MCF 10A (cell line): ENCODE results near the gene PKP4. TPM values are rescaled to one million over a fixed set of nuclear protein-coding genes. Genes with fewer than 3 reads are reported as not detected.

Source experiments
- BruUV-seq: library from RNA; stranded (reverse); fragments of 400-500 nt; replicated peaks from 2 replicates; lab custom pipeline; 2021; lab: Mats Ljungman, UMichigan
- CTCF ChIA-PET: fragments of 300-600 bp; sonication (Branson Sonifier 250); formaldehyde crosslinking; extraction: SDS; loops from one replicate; lab custom pipeline; 2021; ENCODE audit warnings: antibody characterized with exemption, inconsistent platforms; lab: Yijun Ruan, JAX
- POLR2A ChIA-PET: fragments of 300-600, 350-650 bp; sonication (Branson Sonifier 250); formaldehyde crosslinking; extraction: SDS; loops from one replicate; lab custom pipeline; 2020; ENCODE audit warnings: antibody characterized with exemption, inconsistent platforms; lab: Yijun Ruan, JAX
- DNase-seq: peaks from one replicate; pipeline ENCODE4 v3.0.0-alpha.2; 2018; ENCODE audit not compliant: unreplicated experiment
- H3K27ac Mint-ChIP-seq: one replicate; pipeline ENCODE4 v1.8.0; 2022; ENCODE audit warnings: mild to moderate bottlenecking, low read depth, mixed read lengths; ENCODE audit not compliant: unreplicated experiment
- H3K27me3 Mint-ChIP-seq: one replicate; pipeline ENCODE4 v1.8.0; 2022; ENCODE audit warnings: mixed read lengths; ENCODE audit not compliant: insufficient read depth, unreplicated experiment
- H3K36me3 Mint-ChIP-seq: one replicate; pipeline ENCODE4 v1.8.0; 2022; ENCODE audit warnings: mild to moderate bottlenecking, moderate library complexity, mixed read lengths; ENCODE audit not compliant: insufficient read depth, unreplicated experiment
- H3K4me1 Mint-ChIP-seq: one replicate; pipeline ENCODE4 v1.8.0; 2022; ENCODE audit warnings: mixed read lengths; ENCODE audit not compliant: insufficient read depth, unreplicated experiment
- H3K4me3 Mint-ChIP-seq: one replicate; pipeline ENCODE4 v1.8.0; 2022; ENCODE audit warnings: mild to moderate bottlenecking, moderate library complexity, mixed read lengths; ENCODE audit not compliant: unreplicated experiment
- H3K9me3 Mint-ChIP-seq: one replicate; pipeline ENCODE4 v1.8.0; 2022; ENCODE audit warnings: mixed read lengths; ENCODE audit not compliant: unreplicated experiment
- CTCF ChIP-seq: fragments of 200-600 bp; IDR thresholded peaks from one replicate; pipeline ENCODE4 v1.8.0; 2022; ENCODE audit warnings: antibody characterized with exemption, mild to moderate bottlenecking; ENCODE audit not compliant: unreplicated experiment
- intact Hi-C: fragments of 100-400 bp; cut with micrococcal nuclease; formaldehyde crosslinking; loops from 2 replicates; pipeline ENCODE4 v1.14.1; 2022
- total RNA-seq: library from RNA; stranded (reverse); gene quantifications from 2 replicates; pipeline ENCODE4 v1.2.3, GENCODE V29; 2022

PKP4 gene
- total RNA-seq, 1 experiment from 2014 or later: 63.7 TPM

GRCh38 chr2:158487419-158487818 lies 30.7 kb downstream of the PKP4 start:
- intact Hi-C loops: no loop called here
- H3K9me3 Mint-ChIP-seq: no peaks in the 10 kb centered on the region
- H3K4me1 Mint-ChIP-seq: peaks cover 47% of the 10 kb centered on the region
- DNase-seq: peak; percentile 34
- CTCF ChIA-PET: interaction anchor here (0.7 to 0.9 kb wide), 2 partner anchors 10 to 29 kb away, joined by 3 to 4 read pairs; no protein-coding TSS in a partner anchor
- H3K27ac Mint-ChIP-seq: peak overlapping the region; percentile 2
- H3K27me3 Mint-ChIP-seq: no peaks in the 10 kb centered on the region
- H3K36me3 Mint-ChIP-seq: peaks cover under 1% of the 10 kb centered on the region
- TF ChIP-seq CTCF: no peak
- H3K4me3 Mint-ChIP-seq: no peak overlapping the region
- no TSS peak for BruUV-seq
- POLR2A ChIA-PET: interaction anchor here (0.7 to 4.3 kb wide), 5 partner anchors 10 to 128 kb away, joined by 3 to 24 read pairs (median 7); partner anchors contain the start of genes CCDC148 and PKP4

- Mint-ChIP-seq H3K36me3 (no peaks in the 10 kb centered on the region), H3K27ac (peak overlapping the region; percentile 2), H3K4me1 (peaks cover 39% of the 10 kb centered on the region), H3K9me3 (no peaks in the 10 kb centered on the region), H3K4me3 (no peak overlapping the region), H3K27me3 (no peaks in the 10 kb centered on the region)
- TF ChIP-seq CTCF: no peak
- intact Hi-C loops: no loop called here
- BruUV-seq: no TSS peak
- CTCF ChIA-PET: interaction anchor here (0.6 to 1.5 kb wide), 3 partner anchors 10 to 31 kb away, joined by 3 to 5 read pairs (median 3); no protein-coding TSS in a partner anchor
- POLR2A ChIA-PET: interaction anchor here (0.6 to 4.3 kb wide), 6 partner anchors 9 to 146 kb away, joined by 3 to 24 read pairs (median 5); no protein-coding TSS in a partner anchor
- no peak for DNase-seq
Measured at GRCh38 chr2:158488442-158489216, 31.9 kb downstream of the PKP4 start.

GRCh38 chr2:158489366-158490112 lies 32.8 kb downstream of the PKP4 start:
- Mint-ChIP-seq H3K27me3 (no peaks in the 10 kb centered on the region), H3K4me1 (peaks cover 39% of the 10 kb centered on the region), H3K4me3 (no peak overlapping the region), H3K27ac (no peak overlapping the region), H3K36me3 (no peaks in the 10 kb centered on the region), H3K9me3 (no peaks in the 10 kb centered on the region)
- CTCF ChIA-PET: interaction anchor here (0.6 to 1.5 kb wide), 6 partner anchors 11 to 767 kb away, joined by 3 to 6 read pairs (median 4); no protein-coding TSS in a partner anchor
- intact Hi-C loops: no loop called here
- BruUV-seq: no TSS peak
- POLR2A ChIA-PET: interaction anchor here (0.7 to 2.4 kb wide), 5 partner anchors 16 to 56 kb away, joined by 3 to 11 read pairs (median 3); no protein-coding TSS in a partner anchor
- no peak for DNase-seq
- TF ChIP-seq CTCF: no peak
